ENCODE data around the gene MACROD1.

- TF ChIP-seq CTCF (IDR thresholded peaks at IDR 0.05): no peak
- no peak for TF ChIP-seq POLR2A (IDR thresholded peaks at IDR 0.05)
Observed at GRCh38 chr11:64071849-64072248, 94.1 kb downstream of the MACROD1 start.
